PC-3 (cell line): ENCODE data around the gene LYRM1. TPM values are rescaled to one million over a fixed set of nuclear protein-coding genes. Genes with fewer than 3 reads are reported as not detected.
A peak's percentile ranks its signal among the peaks of the same experiment; 100 is the strongest.

Experiments
- ATAC-seq: fragments of 200-7000 bp; cut with Tn5 transposase; 2 replicates; pipeline ENCODE4 v1.9.1; 2020; ENCODE audit warnings: mild to moderate bottlenecking, moderate library complexity
- Bru-seq: library from RNA; stranded (reverse); fragments of 400-500 nt; gene quantifications from one replicate; lab custom pipeline; 2021; lab: Mats Ljungman, UMichigan
- BruChase-seq, 2 experiments: library from RNA; stranded (reverse); fragments of 400-500 nt; gene quantifications; one replicate each; lab custom pipeline; 2021; lab: Mats Ljungman, UMichigan
- BruUV-seq: library from RNA; stranded (reverse); fragments of 400-500 nt; replicated peaks from 2 replicates; lab custom pipeline; 2021; lab: Mats Ljungman, UMichigan
- CTCF ChIA-PET: fragments of 300-600 bp; sonication (Branson Sonifier 250); formaldehyde crosslinking; loops from one replicate; lab custom pipeline; 2022; ENCODE audit warnings: antibody characterized with exemption; lab: Charles Lee
- POLR2A ChIA-PET: fragments of 300-600 bp; sonication (Branson Sonifier 250); formaldehyde crosslinking; loops from one replicate; lab custom pipeline; 2022; ENCODE audit warnings: antibody characterized with exemption; ENCODE audit not compliant: unreplicated experiment; lab: Charles Lee
- DNase-seq: peaks from one replicate; pipeline ENCODE4 v3.0.0-alpha.2; 2015
- H2AFZ ChIP-seq: fragments of 300-600 bp; sonication (generic); 2 replicates; pipeline ENCODE4 v1.6.0; 2016; ENCODE audit warnings: antibody characterized with exemption, low read length
- H3F3A ChIP-seq: fragments of 300-600 bp; sonication (generic); one replicate; pipeline ENCODE4 v1.6.0; 2017; ENCODE audit warnings: antibody characterized with exemption, low read length, control low read depth, mild to moderate bottlenecking; ENCODE audit not compliant: unreplicated experiment
- H3K27ac ChIP-seq: fragments of 300-600 bp; sonication (generic); 2 replicates; pipeline ENCODE4 v1.5.1; 2016; ENCODE audit warnings: mild to moderate bottlenecking, low read length
- H3K27me3 ChIP-seq: fragments of 300-600 bp; sonication (generic); 2 replicates; pipeline ENCODE4 v1.6.1; 2016; ENCODE audit warnings: low read length, mixed read lengths
- H3K36me3 ChIP-seq: fragments of 300-600 bp; sonication (generic); 2 replicates; pipeline ENCODE4 v1.6.1; 2016; ENCODE audit warnings: low read depth, mixed run types, low read length, mixed read lengths
- H3K4me1 ChIP-seq: fragments of 300-600 bp; sonication (generic); 2 replicates; pipeline ENCODE4 v1.5.1; 2016; ENCODE audit warnings: low read length; ENCODE audit not compliant: insufficient read depth
- H3K4me2 ChIP-seq: fragments of 300-600 bp; sonication (generic); 2 replicates; pipeline ENCODE4 v1.6.0; 2016; ENCODE audit warnings: low read length
- H3K4me3 ChIP-seq: fragments of 300-600 bp; sonication (generic); 2 replicates; pipeline ENCODE4 v1.5.1; 2016; ENCODE audit warnings: mild to moderate bottlenecking, low read length, mixed read lengths
- H3K79me2 ChIP-seq: fragments of 300-600 bp; sonication (generic); 2 replicates; pipeline ENCODE4 v1.6.1; 2017; ENCODE audit warnings: low read length, mixed read lengths
- H3K9ac ChIP-seq: fragments of 300-600 bp; sonication (generic); 2 replicates; pipeline ENCODE4 v1.6.0; 2016; ENCODE audit warnings: mild to moderate bottlenecking, low read length
- H3K9me2 ChIP-seq: fragments of 300-600 bp; sonication (generic); replicated peaks from 2 replicates; pipeline ENCODE4 v1.6.1; 2016; ENCODE audit warnings: mixed run types, low read length, mixed read lengths
- H3K9me3 ChIP-seq: fragments of 300-600 bp; sonication (generic); 2 replicates; pipeline ENCODE4 v1.6.1; 2016; ENCODE audit warnings: low read length, mixed read lengths
- H4K20me1 ChIP-seq: fragments of 300-600 bp; sonication (generic); 2 replicates; pipeline ENCODE4 v1.6.1; 2016; ENCODE audit warnings: low read length, mixed read lengths
- CTCF ChIP-seq: fragments of 300-600 bp; sonication (generic); conservative IDR thresholded peaks from 2 replicates; pipeline ENCODE4 v1.5.1; 2017; ENCODE audit warnings: antibody characterized with exemption, low read depth, mild to moderate bottlenecking, low read length
- EZH2 ChIP-seq: fragments of 300-600 bp; sonication (generic); IDR thresholded peaks from one replicate; pipeline ENCODE4 v1.6.1; 2017; ENCODE audit warnings: antibody characterized with exemption, mild to moderate bottlenecking, low read length; ENCODE audit not compliant: unreplicated experiment
- EZH2phosphoT487 ChIP-seq: fragments of 300-600 bp; sonication (generic); IDR thresholded peaks from 2 replicates; pipeline ENCODE4 v1.6.1; 2018; ENCODE audit warnings: mild to moderate bottlenecking, antibody characterized with exemption, low read length, borderline replicate concordance
- intact Hi-C: fragments of 100-400 bp; cut with micrococcal nuclease; formaldehyde crosslinking; loops from 2 replicates; pipeline ENCODE4 v1.9.0; 2023
- long read RNA-seq: library from polyadenylated mRNA; unstranded; transcript quantifications from one replicate; pipeline ENCODE4 v2.0.0, GENCODE V29; 2021; ENCODE audit not compliant: unreplicated experiment
- total RNA-seq: library from RNA; depleted of rRNA; stranded (reverse); fragments of >200 nt; gene quantifications from 2 replicates; pipeline ENCODE4 v1.2.3, GENCODE V29; 2014; rRNA removed

Gene LYRM1
- total RNA-seq (21.9 and 35.1 TPM in 2 replicates), Bru-seq, nascent RNA (percentile 70 among the genes with signal in this experiment), BruChase-seq, experiment 1, labeled RNA remaining after a 6-hour chase (percentile 71 among the genes with signal in this experiment), BruChase-seq, experiment 2, labeled RNA remaining after a 2-hour chase (percentile 63 among the genes with signal in this experiment)
- long read RNA-seq, transcript LYRM1-204 (4 exons, 1,558 nt), result minor isoform, 6 of 39 reads
- long read RNA-seq, transcript LYRM1-208 (4 exons, 460 nt), result major isoform, 11 of 39 reads
- long read RNA-seq, transcript LYRM1-201 (5 exons, 1,626 nt), result minor isoform, 5 of 39 reads
- long read RNA-seq, partial matches to known transcripts, result 5 of 39 reads
- long read RNA-seq, other reads (novel, unspliced or antisense), result 10 of 39 reads

- BruUV-seq, result no TSS peak
- peak within 1 kb of the TSS; percentile 95 for H3K4me2 ChIP-seq
- POLR2A ChIA-PET, result interaction anchor here (0.5 to 1.1 kb wide), 8 partner anchors 9 to 261 kb away, joined by 3 to 24 read pairs (median 6); no protein-coding TSS in a partner anchor
- H3K27me3 ChIP-seq, result no peaks in the 10 kb centered on the region
- peak within 1 kb of the TSS; percentile 97 for H3K27ac ChIP-seq
- peaks cover 88% of the 10 kb centered on the region for H3K79me2 ChIP-seq
- peak within 1 kb of the TSS; percentile 84 for H2AFZ ChIP-seq
- no peak for TF ChIP-seq CTCF
- no peak for TF ChIP-seq EZH2phosphoT487
- TF ChIP-seq EZH2, result no peak
- H3K9ac ChIP-seq, result peak within 1 kb of the TSS; percentile 99
- H3K9me2 ChIP-seq, result no peaks in the 10 kb centered on the region
- peak; percentile 92 for DNase-seq
- CTCF ChIA-PET, result interaction anchor here (0.7 kb wide), 1 partner anchor 11 kb away, joined by 3 read pairs; no protein-coding TSS in a partner anchor
- peaks cover 15% of the 10 kb centered on the region; the same call in 1 of the 2 replicates for H4K20me1 ChIP-seq
- intact Hi-C loops, result loop anchor here (1.0 kb wide), 1 partner anchor 11 kb away; no protein-coding TSS in a partner anchor
- H3K4me3 ChIP-seq, result peak within 1 kb of the TSS; percentile 96
- peaks cover 10% of the 10 kb centered on the region; the same call in 1 of the 2 replicates for H3K36me3 ChIP-seq
- ATAC-seq, result peak; percentile 77
- H3K4me1 ChIP-seq, result peaks cover 66% of the 10 kb centered on the region
- no peaks in the 10 kb centered on the region for H3K9me3 ChIP-seq
- peaks cover 10% of the 10 kb centered on the region for H3F3A ChIP-seq
These were observed at the start of gene LYRM1, which contains the start of gene DCUN1D3 for GRCh38 chr16:20900299-20901067. TSS of gene LYRM1 (plus strand) at chr16:20900771. CDS start at chr16:20915556, 14,785 bp downstream. TSS of gene DCUN1D3 (minus strand) at chr16:20900358. CDS start at chr16:20862538, 37,820 bp downstream.

- CTCF ChIA-PET, result interaction anchor here (1.4 kb wide), 1 partner anchor 94 kb away, joined by 6 read pairs; no protein-coding TSS in a partner anchor
These were observed 49.6 kb upstream of the LYRM1 start for GRCh38 chr16:20850981-20851380.

More at GRCh38 chr16:20850981-20851380, 49.6 kb upstream of the LYRM1 start:
- intact Hi-C loops, result loop anchor here (1.0 to 5.0 kb wide), 9 partner anchors 48 to 450 kb away; no protein-coding TSS in a partner anchor
- POLR2A ChIA-PET, result no interaction called here
- Histone ChIP-seq H3K4me1 (peaks cover 36% of the 10 kb centered on the region), H3K27ac (no peak overlapping the region), H3K4me3 (no peak overlapping the region), H3K79me2 (no peaks in the 10 kb centered on the region), H3K9ac (no peak overlapping the region), H3F3A (no peaks in the 10 kb centered on the region), H3K9me3 (no peaks in the 10 kb centered on the region), H3K27me3 (no peaks in the 10 kb centered on the region), H2AFZ (no peak overlapping the region), H3K9me2 (no peaks in the 10 kb centered on the region), H3K36me3 (peaks cover 12% of the 10 kb centered on the region; the same call in 1 of the 2 replicates), H4K20me1 (no peaks in the 10 kb centered on the region), H3K4me2 (no peak overlapping the region)
- TF ChIP-seq CTCF (no peak), EZH2phosphoT487 (no peak), EZH2 (no peak)
- ATAC-seq (no peak), DNase-seq (no peak)
- BruUV-seq, result no TSS peak
